GM13976 (cell line): ENCODE data around the gene SOHLH1.

Experiments used
- DNase-seq: peaks from one replicate; pipeline ENCODE4 v3.0.0; 2012; ENCODE audit warnings: low spot score
- in situ Hi-C: fragments of 300-500 bp; cut with MboI; formaldehyde crosslinking; loops from one replicate; pipeline ENCODE4 v1.12.0; 2022; ENCODE audit warnings: low sequenced_read_pairs, mixed read lengths, inconsistent platforms; ENCODE audit not compliant: unreplicated experiment
- TF ChIP-seq, protein P1 (sequence below): IDR thresholded peaks from 2 replicates; pipeline ENCODE4 v1.5.1; 2012; ENCODE audit warnings: borderline replicate concordance, mild to moderate bottlenecking; ENCODE audit not compliant: insufficient read depth; ENCODE audit errors: extremely low read depth, missing control alignments, control extremely low read depth

The SOHLH1 gene

DNA sequence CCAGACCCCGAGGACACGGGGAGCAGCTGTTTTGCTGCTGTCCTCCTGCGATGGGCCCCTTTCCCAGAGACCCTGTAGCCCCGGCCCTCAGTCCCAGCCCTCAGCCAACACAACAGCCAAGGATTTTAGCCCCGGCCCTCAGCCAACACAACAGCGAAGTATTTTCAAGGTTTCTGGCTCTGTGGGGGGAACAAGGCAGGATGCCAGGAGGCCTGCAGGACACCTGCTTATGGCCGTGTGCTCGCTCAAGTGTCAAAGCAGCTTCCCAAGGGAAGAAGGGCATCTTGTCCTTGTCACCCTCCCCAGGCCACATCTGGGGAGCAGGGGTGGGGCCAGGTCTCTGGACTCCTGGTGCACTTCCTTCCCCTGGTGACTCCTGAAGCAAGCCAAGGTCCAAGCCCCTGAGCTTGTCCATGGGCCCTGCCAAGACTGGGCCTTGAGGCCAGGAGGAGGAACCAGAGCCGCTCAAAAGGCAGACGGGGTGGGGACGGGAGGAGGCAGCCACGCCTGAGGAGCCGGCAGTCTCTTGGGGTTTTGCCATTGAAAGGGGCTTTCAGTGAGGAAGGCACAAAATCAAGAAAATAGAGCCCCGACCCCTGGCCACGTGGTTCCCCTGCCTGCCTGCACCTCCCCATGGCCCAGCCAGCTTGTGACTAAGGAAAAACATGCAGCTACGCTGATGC is 13.5 kb upstream of the SOHLH1 start:
- in situ Hi-C loops: no loop called here
- no peak for DNase-seq
- TF ChIP-seq, protein P1, sequence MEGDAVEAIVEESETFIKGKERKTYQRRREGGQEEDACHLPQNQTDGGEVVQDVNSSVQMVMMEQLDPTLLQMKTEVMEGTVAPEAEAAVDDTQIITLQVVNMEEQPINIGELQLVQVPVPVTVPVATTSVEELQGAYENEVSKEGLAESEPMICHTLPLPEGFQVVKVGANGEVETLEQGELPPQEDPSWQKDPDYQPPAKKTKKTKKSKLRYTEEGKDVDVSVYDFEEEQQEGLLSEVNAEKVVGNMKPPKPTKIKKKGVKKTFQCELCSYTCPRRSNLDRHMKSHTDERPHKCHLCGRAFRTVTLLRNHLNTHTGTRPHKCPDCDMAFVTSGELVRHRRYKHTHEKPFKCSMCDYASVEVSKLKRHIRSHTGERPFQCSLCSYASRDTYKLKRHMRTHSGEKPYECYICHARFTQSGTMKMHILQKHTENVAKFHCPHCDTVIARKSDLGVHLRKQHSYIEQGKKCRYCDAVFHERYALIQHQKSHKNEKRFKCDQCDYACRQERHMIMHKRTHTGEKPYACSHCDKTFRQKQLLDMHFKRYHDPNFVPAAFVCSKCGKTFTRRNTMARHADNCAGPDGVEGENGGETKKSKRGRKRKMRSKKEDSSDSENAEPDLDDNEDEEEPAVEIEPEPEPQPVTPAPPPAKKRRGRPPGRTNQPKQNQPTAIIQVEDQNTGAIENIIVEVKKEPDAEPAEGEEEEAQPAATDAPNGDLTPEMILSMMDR: no peak

DNA sequence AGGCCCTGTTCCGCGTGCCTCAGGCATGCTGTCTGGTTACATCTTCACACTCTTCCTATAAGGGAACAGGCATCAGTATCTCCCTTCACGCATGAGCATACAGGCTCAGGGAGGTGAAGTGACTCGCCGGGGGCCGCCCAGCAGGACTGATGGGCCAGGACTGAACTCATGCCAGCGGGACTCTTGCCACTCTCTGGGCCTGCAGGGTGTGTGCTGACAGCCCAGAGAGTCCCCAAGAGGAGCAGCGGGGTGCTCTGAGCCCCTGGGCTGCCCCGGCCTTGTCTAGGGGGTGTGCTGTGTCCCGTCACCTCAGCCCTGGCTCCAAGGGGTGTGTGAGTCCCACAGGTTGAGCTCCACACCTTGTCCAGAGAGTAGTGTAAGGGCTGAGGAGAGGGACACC is 12.6 kb upstream of the SOHLH1 start:
- DNase-seq: no peak
- TF ChIP-seq, protein P1: no peak
- in situ Hi-C loops: no loop called here

DNA sequence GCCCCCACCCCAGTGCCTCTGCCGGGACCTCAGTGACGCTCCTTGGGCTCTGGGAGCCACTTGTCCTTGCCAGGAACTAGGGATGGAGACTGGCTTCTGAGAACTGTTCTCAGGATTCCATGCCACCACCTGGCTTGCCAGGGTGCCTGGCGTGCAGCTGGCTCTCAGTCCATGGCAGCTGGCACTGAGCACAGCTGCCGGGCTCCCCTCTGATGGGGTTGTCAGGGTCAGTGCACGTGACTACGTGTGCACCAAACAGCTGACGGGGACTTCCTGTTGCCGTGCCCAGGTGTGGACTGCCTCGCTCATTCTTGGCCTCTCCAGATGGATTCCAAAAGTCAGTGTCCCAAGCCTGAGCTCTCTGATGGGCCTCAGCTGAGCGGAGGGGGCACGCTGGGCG is 12.1 kb upstream of the SOHLH1 start:
- TF ChIP-seq, protein P1: no peak
- in situ Hi-C loops: no loop called here
- no peak for DNase-seq

DNA sequence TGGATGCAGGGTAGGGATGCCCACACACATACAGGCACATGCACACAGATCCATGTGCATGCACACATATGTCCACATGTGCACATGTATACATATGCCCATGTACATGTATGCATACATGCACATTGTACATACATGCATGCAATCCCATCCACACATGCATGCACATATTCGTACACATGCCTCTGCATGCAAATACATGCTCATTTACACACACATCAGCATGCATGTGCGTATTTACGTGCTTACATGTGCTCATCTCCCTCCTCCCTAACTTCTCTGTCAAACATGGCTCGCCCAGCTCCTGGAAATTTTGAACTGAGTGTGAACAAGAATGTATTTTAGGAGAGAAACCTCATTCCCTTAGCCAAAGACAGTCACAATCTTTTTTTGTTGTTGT is 8.9 kb upstream of the SOHLH1 start:
- in situ Hi-C loops: no loop called here
- no peak for DNase-seq
- TF ChIP-seq, protein P1: no peak

DNA sequence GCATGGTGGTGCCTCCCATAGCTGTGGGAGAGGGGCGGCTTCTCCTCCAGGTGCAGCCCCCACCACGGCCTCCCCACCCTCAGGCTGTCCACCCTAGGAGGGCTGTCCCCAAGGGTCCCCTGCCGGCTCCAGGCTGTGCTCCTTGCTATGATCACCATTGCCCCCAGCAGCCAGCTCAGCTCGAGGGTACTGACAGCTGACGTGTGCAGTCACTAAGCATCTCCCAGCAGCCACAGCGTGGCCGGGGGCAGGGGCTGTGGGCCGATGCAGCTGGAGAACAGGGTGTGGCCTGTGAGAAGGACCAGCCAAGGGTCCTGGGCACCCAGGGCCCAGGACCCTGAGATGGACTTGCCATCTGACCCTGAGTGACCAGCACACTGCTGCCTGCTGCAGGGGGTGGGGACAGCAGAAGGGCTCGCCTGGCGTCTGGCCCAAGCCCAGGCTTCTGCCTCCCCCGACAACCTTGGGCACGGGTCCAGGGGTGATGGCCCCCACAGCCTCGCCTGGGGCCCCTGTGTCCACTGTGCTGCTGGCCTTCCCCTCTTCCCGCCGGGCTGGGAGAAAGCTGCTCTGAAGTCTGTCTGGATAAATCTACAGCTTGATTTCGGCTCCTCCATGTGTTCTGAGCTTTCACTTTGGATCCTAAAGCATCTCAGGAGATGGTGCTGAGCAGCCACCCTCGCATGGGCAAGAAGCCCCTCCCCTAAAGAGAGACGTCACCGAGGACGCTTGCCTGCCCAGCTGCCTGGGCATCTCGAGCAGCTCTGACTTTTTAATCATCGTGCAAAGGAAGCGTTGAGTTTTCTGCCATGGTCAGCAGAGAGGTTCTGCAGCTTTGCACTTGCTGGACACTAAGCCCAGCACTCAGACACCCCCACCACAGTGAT is 8.2 kb upstream of the SOHLH1 start:
- DNase-seq: no peak
- TF ChIP-seq, protein P1: no peak
- in situ Hi-C loops: no loop called here

DNA sequence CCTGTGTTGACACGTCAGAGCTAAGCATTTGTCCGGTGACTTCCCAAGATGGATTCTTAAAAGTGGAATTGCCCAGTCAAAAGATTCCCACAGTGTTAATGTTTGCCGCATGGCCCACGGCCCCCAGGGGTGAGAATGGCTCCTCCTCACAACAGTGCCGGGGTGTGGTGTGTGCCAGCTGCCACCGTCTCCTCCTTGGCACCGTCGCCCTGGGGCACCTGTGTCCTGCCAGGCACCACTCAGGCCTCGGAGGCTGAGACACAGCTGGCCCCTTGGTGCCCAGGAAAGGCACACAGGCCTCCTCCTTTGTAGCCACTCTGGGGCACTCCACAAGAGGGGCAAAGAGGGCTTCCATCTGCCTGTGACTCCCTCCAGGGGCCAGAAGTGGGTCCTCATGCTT is 7.0 kb upstream of the SOHLH1 start:
- TF ChIP-seq, protein P1: no peak
- no peak for DNase-seq
- in situ Hi-C loops: no loop called here
